DMS114 treated with DMSO at 0.1 percent for 48 hours (cell line): ENCODE measurements around the gene SMIM43.

Experiments
- DNase-seq: peaks from one replicate; lab custom pipeline; 2025; ENCODE audit not compliant: unreplicated experiment; lab: John Stamatoyannopoulos, UW

The SMIM43 gene

DNA sequence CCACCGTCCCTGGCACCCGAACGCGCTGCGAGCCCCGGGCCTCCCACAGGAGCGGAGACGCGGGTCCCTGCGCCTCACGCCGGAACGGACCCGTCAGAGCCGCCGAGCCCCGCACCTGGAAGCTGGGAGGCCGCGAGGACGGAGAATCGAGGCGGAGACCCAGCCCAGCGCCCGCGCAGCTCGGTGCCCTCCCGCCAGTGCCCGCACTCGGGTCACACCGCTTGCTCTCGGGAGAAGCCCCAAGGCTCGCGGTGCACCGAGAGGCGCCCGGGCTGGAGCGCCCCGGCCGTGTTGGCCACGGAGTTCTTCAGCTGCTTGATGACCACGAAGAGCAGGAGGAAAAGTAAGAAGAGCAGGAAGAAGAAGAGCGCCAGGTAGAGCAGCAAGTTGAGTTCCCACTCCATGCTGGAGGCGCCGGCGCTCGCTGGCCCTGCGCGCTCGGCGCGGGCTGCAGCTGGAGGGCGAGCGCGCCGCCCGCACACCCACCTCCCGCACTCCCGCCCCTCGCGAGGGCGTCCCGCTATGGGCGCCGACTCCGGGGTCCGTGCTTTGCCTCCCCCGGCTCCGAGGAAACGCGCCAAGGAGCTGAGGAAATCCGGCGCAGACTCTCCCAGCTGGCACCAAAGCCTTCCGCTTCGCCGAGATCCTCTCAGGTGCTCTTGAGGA, at the start of gene SMIM43:
Gene SMIM43, minus strand, starts transcription at position 463 of the 666 bp plus-strand sequence. Its CDS starts 59 bp downstream, at position 404.
- no peak for DNase-seq

GRCh38 chr4:121814756-121815155, 49.8 kb upstream of the SMIM43 start:
- DNase-seq = no peak

DNA sequence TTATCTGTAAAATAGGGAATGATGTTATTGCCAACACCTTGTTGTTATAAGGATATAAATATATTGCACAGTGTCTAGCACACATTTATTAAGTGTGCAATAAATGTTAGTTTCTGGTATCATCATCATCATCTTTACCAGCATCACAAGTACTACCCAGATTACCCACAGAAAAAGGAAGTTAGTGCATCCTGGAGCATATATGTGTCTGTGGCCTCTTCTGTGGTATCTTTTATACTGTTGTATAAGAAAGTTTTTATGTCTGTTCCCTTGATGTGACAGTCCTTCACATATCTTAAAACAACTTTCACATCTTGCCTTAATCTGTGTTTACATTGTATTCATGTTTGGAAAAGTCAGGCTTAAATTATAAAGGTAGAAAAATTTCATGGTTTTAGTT, 46.2 kb upstream of the SMIM43 start:
- no peak for DNase-seq

GRCh38 chr4:121806411-121806810, 41.4 kb upstream of the SMIM43 start:
- DNase-seq = no peak

GRCh38 chr4:121801715-121802075, 36.7 kb upstream of the SMIM43 start:
- no peak for DNase-seq

DNA sequence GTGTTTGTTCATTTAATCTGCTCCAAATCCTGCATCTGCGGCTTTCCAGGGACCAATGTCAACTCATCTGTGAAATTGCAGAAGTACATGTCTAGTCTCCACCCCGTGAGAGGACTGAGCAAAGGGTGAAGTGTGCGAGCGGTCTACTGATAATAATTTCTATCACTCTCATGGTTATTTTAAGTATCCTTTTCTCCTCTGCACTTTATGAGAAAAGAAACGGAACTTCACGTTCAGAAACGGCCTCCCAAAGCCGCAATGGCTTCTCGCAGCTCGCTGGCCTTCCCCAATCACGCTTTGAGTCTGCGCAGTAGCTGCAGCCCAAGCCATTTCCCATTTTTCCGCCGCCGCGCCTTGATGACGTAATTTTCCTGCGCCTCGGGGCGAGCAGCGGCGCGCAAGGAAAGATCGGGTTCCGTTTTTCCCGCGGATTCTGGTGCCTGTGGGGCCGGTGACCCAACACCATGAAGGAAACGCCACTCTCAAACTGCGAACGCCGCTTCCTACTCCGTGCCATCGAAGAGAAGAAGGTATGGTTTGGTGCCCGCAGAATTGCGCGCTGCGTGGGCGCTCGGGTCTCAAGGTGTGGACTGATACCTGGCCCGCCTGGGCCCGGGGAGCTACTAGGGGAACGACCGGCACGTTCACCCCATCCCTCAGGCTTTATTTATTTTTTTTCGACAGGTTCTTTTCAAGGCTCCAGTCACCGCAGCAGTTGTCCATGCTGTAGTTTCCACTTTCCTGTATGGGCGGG, 36.2 kb upstream of the SMIM43 start, which contains the start of gene EXOSC9:
Gene EXOSC9, plus strand, starts transcription at position 363 of the 754 bp plus-strand sequence. Its CDS starts 102 bp downstream, at position 465.
- DNase-seq = peak; percentile 71

- DNase-seq = no peak
These were observed 35.6 kb upstream of the SMIM43 start for GRCh38 chr4:121800638-121800960.

DNA sequence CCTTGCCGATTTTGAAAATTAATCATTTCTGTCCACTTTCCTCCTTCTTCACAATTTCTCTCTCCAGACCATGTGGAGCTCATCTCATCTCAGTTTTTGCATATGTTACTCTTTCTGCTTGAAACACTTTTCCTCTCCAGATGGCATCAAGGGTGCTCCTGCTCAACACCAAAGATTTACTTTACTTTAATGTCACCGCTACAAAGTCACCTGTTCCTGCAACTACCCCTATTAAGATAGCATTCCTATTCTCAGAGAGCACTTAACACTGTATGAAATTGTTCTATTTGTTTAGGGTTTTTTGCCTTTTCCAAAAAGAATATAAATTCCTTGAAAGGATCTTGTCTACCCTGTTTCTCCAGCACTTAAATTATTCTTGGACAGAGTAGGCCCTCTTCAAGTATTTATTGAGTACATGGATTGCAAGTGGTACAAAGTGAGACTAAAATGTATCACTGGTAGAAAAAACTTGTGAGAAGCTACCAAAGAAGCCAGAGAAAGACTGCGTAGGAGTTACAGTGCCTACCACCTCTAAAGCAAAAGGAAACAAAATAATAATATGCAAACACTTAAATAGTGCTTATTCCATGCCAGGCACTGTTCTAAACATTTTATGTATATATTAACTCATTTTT, 35.0 kb upstream of the SMIM43 start:
- DNase-seq = no peak

- DNase-seq = no peak
These were observed 34.4 kb upstream of the SMIM43 start for GRCh38 chr4:121799208-121799823.

- DNase-seq = no peak
These were observed 31.3 kb upstream of the SMIM43 start for GRCh38 chr4:121796283-121796682.

GRCh38 chr4:121794505-121795188, 29.7 kb upstream of the SMIM43 start:
- no peak for DNase-seq

DNA sequence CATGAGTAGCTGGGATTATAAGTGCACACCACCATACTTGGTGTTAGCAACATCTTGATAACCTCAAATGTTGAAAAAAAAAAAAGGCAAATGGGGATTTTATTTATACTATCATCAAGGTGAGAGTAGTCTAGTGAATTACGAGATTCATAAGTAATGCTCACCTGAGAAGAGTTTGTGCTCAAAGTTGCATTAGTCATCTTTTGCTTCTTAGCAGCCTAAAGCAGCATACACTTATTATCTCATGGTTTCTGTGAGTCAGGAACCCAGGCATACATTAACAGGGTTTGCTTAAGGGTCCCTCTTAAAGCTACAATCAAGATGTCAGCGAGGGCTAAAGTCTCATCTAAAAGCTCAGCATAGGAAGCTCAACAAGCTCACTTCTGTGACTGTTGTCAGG, 28.0 kb upstream of the SMIM43 start:
- no peak for DNase-seq

DNA sequence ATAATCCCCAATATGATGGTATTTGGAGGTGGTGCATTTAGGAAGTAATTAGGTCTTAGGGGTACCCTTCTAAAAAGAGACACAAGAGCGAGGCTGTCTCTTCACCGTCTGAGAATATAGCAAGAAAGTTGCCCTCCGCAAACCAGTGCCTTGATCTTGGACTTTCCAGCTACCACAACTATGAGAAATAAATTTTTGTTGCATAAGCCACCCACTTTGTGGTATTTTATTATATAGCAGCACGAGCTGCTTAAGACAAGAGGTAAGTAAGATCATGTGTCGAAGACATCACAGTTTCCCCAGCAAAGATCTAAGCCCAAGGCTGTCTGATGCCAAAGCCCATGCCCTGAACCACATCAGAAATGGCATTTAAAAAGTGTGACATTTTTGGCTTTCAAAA, 26.5 kb upstream of the SMIM43 start:
- no peak for DNase-seq

- DNase-seq = no peak
These were observed 26.0 kb upstream of the SMIM43 start for GRCh38 chr4:121790976-121791375.

- DNase-seq = no peak
These were observed 25.2 kb upstream of the SMIM43 start for GRCh38 chr4:121789960-121790829.

DNA sequence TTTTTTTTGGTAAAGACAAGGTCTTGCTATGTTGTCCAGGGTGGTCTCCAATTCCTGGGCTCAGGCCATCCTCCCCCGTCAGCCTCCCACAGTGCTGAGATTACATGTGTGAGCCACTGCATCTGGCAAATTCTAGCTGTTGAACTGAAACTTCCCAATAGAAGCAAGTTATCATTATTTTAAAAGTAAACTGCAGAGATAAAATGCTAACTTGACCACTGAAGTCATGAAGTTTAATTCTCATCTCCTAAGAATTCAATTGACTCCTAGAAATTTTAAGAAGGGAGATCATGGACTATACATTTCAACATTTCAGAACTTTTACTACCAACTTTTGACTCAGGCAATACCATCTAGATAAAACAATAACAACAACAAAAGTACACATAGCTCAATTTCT, 24.5 kb upstream of the SMIM43 start:
- DNase-seq = no peak

- no peak for DNase-seq
These were observed 23.9 kb upstream of the SMIM43 start for GRCh38 chr4:121788896-121789295.

GRCh38 chr4:121786221-121786620, 21.3 kb upstream of the SMIM43 start:
- DNase-seq = no peak

GRCh38 chr4:121785479-121785878, 20.5 kb upstream of the SMIM43 start:
- no peak for DNase-seq

- DNase-seq = no peak
These were observed 20.0 kb upstream of the SMIM43 start for GRCh38 chr4:121784975-121785374.
